ENCODE data around the gene MDP1. TPM values are rescaled to one million over a fixed set of nuclear protein-coding genes. Genes with fewer than 3 reads are reported as not detected.

Gene MDP1
- total RNA-seq, 4 donors from 2014 or later = 13.1 to 55.9 (median 25.4) TPM

GRCh38 chr14:24235804-24236688 is 20.2 kb upstream of the MDP1 start:
- H3K4me1 ChIP-seq = peaks cover 21 to 43% of the 10 kb centered on the region in 2 donors
- H3K36me3 ChIP-seq = peaks cover 50 to 56% of the 10 kb centered on the region in 2 donors
- intact Hi-C loops (cut with DNase I) = loop anchor here (10.0 kb wide), 1 partner anchor 199 kb away; no protein-coding TSS in a partner anchor
- WGBS, 2 donors = 95 to 96% methylated on average over 5 of the region's 5 CpGs
- TF ChIP-seq POLR2A (IDR thresholded peaks at IDR 0.05) (no peak), CTCF (IDR thresholded peaks at IDR 0.05) (no peak)
- DNase-seq = no peak
- no peak overlapping the region for H3K4me3 ChIP-seq (replicated peaks in 1 of 3)
- H3K27me3 ChIP-seq = no peaks in the 10 kb centered on the region
- no peaks in the 10 kb centered on the region for H3K9me3 ChIP-seq
- H3K27ac ChIP-seq = no peak overlapping the region

DNA sequence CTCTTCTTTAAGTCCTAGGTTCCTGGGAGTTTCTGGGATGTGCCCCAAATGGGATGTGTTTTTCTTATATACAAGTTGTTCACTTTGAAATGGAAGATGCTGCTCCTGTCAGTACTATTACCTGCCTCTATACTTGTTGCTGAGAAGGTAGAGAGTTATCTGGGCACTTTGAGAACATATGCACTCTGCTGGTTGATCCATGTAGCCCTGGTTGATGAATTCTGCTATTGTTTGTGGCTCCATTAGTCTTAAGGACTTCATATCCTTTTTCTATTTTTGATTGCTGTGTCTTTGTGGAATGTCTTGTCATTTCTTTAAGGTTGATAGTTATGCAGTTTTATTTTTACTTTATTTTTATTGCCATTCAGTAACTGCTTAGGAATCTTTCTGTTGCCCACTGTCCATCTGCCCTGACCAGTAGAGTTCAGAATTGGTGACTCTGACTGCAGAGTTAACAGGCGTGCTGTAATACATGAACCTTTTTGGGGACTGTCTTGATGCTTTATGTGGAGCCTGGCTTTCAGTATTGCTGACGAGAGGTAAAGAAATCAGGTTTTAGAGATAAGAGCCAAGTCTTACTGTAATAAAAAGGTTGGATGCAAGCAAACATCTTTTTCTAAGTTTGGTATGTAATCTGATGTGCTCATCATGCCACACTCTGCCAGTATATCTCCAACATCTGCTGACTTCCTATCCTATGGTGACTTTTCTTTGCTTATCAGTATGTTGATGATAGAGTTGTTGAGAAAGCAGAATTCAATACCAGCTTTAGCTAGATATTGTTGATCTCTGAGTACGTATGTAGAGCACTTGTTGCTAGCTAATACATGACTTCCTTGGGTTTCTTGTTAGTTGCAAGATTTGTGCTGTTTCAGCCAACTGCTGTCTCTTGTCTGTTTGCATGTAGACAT is 18.5 kb upstream of the MDP1 start:
- Histone ChIP-seq H3K27me3 (no peaks in the 10 kb centered on the region), H3K27ac (no peak overlapping the region), H3K9me3 (no peaks in the 10 kb centered on the region), H3K4me1 (peaks cover 18 to 31% of the 10 kb centered on the region in 2 donors), H3K36me3 (peaks cover 34 to 39% of the 10 kb centered on the region in 2 donors), H3K4me3 (replicated peaks in 1 of 3) (no peak overlapping the region)
- DNase-seq = no peak
- TF ChIP-seq POLR2A (IDR thresholded peaks at IDR 0.05) = no peak
- no peak for TF ChIP-seq CTCF (IDR thresholded peaks at IDR 0.05)
- intact Hi-C loops (cut with DNase I) = loop anchor here (10.0 kb wide), 1 partner anchor 200 kb away; no protein-coding TSS in a partner anchor
- 91 to 94% methylated on average over 3 of the region's 3 CpGs for WGBS, 2 donors

DNA sequence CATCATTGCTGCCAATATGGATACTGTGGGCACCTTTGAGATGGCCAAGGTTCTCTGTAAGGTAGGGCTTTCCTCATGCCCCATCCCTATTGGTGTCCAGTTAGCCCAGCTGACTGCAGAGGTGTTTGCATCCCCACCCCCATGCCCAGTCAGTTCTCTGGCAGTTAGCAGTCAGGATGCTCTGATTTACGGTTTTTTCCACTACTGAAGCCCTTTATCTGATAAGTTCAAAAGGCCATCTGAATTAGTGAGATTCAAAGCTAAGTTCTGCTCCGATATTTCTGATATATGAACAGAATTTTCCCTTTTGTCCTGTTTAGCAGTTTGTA is 17.6 kb upstream of the MDP1 start:
- H3K4me3 ChIP-seq (replicated peaks in 1 of 3) = peak overlapping the region in 2 of 3 donors; percentile 78 to 92
- no peaks in the 10 kb centered on the region for H3K9me3 ChIP-seq
- DNase-seq = no peak
- H3K4me1 ChIP-seq = peaks cover 18 to 28% of the 10 kb centered on the region in 2 donors
- H3K27me3 ChIP-seq = no peaks in the 10 kb centered on the region
- TF ChIP-seq CTCF (IDR thresholded peaks at IDR 0.05) = no peak
- no peak for TF ChIP-seq POLR2A (IDR thresholded peaks at IDR 0.05)
- peaks cover 25 to 30% of the 10 kb centered on the region in 2 donors for H3K36me3 ChIP-seq
- 71 to 86% methylated on average over 2 of the region's 2 CpGs for WGBS, 2 donors
- peak overlapping the region in 2 of 3 donors; percentile 64 to 85 for H3K27ac ChIP-seq
- intact Hi-C loops (cut with DNase I) = loop anchor here (10.0 kb wide), 1 partner anchor 201 kb away; no protein-coding TSS in a partner anchor

DNA sequence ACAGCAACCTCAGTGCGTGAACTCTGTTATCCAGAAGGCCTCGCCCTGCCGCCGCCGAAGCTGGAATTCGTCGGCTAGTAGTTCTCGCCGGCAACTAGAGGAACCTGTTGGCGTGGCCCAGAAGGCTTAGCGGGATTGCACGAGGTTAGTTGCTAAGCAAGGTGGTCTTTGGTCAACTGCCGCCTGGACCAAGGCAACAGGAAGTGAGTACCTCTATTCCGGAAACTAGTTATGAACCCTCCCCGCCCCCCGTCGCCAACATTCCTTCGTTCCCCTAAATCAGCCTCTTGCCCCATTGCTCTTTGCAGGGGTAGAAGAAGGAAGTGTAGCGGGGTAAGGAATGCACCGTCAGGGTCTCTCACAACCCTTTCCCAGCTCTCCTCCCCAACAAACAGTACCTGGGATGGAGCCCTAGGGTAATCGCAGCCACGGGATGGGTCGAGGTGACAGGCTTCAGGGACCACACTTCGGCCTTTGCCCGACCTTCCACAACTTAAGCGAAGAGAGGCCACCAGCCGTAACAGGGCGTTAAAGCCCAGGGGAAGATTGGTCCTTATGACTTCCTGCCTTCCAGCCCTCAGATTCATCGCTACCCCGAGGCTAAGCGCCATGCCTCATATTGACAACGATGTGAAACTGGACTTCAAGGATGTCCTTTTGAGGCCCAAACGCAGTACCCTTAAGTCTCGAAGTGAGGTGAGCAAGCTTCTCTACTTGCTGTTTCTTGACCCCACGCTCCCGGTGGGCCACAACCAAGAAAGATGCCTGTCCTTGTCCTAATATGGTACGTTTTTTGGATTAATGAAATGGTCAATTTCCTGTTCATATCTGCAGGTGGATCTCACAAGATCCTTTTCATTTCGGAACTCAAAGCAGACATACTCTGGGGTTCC is 17.0 kb upstream of the MDP1 start, which contains the start of gene GMPR2:
Gene GMPR2, plus strand, starts transcription at position 285 of the 893 bp plus-strand sequence. Its CDS starts 325 bp downstream, at position 610.
- H3K36me3 ChIP-seq = peaks cover 19 to 24% of the 10 kb centered on the region in 2 donors
- 4 to 5% methylated on average over 30 to 37 of the region's 38 CpGs for WGBS, 2 donors
- TF ChIP-seq CTCF (IDR thresholded peaks at IDR 0.05) = no peak
- TF ChIP-seq POLR2A (IDR thresholded peaks at IDR 0.05) = peak in 1 of 2 donors; percentile 11
- H3K4me3 ChIP-seq (replicated peaks in 1 of 3) = peak within 1 kb of the TSS; percentile 56 to 92 (median 78)
- no peaks in the 10 kb centered on the region for H3K27me3 ChIP-seq
- DNase-seq = peak in 1 of 2 donors; percentile 73
- peaks cover 18 to 28% of the 10 kb centered on the region in 2 donors for H3K4me1 ChIP-seq
- no peaks in the 10 kb centered on the region for H3K9me3 ChIP-seq
- peak within 1 kb of the TSS; percentile 64 to 91 (median 85) for H3K27ac ChIP-seq
- intact Hi-C loops (cut with DNase I) = loop anchor here (10.0 kb wide), 1 partner anchor 202 kb away; no protein-coding TSS in a partner anchor

Data from thyroid gland (tissue), 4 donors.